ENCODE results near the gene UNC50.

Gene UNC50

DNA sequence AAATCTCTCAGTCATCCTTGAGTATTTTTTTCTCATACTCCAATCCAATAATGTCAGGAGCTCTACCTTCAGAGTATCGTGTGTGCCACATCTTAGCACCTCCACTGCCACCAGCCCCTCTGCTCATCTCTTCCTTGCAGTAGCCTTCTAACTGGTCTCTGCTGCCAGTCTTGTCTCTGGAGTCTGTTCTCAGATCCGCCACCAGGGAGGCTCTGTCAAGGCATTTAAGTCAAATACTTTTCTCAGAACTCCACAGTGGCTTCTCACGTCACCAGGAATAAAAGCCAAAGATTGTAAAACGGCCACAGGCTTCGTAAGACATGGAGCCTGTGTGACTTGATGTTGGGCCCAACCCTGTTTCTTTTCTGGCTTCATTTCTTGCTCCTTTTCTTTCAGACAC, 7.1 kb downstream of the UNC50 start:
- no peak overlapping the region for H3K27ac ChIP-seq
- no peak overlapping the region for H3K4me3 ChIP-seq (ENCODE audit: low read depth, low read length)
- TF ChIP-seq, protein P1, sequence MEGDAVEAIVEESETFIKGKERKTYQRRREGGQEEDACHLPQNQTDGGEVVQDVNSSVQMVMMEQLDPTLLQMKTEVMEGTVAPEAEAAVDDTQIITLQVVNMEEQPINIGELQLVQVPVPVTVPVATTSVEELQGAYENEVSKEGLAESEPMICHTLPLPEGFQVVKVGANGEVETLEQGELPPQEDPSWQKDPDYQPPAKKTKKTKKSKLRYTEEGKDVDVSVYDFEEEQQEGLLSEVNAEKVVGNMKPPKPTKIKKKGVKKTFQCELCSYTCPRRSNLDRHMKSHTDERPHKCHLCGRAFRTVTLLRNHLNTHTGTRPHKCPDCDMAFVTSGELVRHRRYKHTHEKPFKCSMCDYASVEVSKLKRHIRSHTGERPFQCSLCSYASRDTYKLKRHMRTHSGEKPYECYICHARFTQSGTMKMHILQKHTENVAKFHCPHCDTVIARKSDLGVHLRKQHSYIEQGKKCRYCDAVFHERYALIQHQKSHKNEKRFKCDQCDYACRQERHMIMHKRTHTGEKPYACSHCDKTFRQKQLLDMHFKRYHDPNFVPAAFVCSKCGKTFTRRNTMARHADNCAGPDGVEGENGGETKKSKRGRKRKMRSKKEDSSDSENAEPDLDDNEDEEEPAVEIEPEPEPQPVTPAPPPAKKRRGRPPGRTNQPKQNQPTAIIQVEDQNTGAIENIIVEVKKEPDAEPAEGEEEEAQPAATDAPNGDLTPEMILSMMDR (IDR thresholded peaks at IDR 0.05; ENCODE audit: low read depth, low read length): no peak; the same call in 1 of the 2 replicates
- H3K9me3 ChIP-seq (ENCODE audit: severe bottlenecking): no peaks in the 10 kb centered on the region
- DNase-seq: no peak
- H3K27me3 ChIP-seq (ENCODE audit: insufficient read depth, low read depth, severe bottlenecking): no peaks in the 10 kb centered on the region
- peaks cover 60% of the 10 kb centered on the region for H3K36me3 ChIP-seq

DNA sequence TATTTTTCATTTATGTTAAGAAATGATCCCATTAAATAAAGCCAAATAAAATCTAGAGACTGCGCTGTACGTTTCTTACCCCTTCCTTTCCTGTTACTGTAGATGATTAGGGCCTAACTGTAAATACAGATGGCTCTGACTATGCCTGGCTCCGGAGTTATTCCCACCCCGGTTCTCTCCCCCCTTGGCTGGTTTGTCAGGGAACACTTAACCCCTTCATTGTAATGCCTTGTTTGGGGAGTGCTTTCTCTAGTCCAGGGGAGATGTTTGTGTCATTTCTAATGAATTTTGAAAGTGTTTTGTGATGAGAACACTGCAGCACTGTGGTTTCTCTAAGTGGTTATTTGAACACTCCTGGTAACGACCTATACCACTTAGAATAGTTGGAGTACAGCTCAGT, 8.8 kb downstream of the UNC50 start:
- no peaks in the 10 kb centered on the region for H3K27me3 ChIP-seq (ENCODE audit: insufficient read depth, low read depth, severe bottlenecking)
- TF ChIP-seq, protein P1 (IDR thresholded peaks at IDR 0.05; ENCODE audit: low read depth, low read length): no peak
- no peaks in the 10 kb centered on the region for H3K9me3 ChIP-seq (ENCODE audit: severe bottlenecking)
- H3K27ac ChIP-seq: no peak overlapping the region
- H3K4me3 ChIP-seq (ENCODE audit: low read depth, low read length): no peak overlapping the region
- no peak for DNase-seq
- peaks cover 47% of the 10 kb centered on the region for H3K36me3 ChIP-seq

DNA sequence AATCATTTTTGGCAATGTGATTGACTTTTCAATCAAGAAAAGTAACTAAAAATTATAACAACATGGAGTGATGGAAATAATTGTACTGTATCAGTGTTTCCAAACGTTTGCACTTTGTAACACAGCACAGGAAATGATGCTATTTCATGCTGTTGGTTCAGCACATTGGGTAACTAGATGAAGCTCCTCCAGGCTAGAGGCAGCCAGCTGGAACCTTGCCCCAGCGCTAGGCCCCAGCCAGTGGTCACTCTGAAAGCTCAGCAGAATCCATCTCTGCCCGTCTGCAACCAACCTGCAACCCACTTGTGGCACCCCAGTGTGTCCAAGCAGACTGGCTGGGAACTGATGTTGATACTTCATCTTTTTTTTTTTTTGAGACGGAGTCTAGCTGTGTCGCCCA, 15.3 kb downstream of the UNC50 start:
- DNase-seq: no peak
- TF ChIP-seq, protein P1 (IDR thresholded peaks at IDR 0.05; ENCODE audit: low read depth, low read length): no peak
- H3K27ac ChIP-seq: no peak overlapping the region
- no peaks in the 10 kb centered on the region for H3K27me3 ChIP-seq (ENCODE audit: insufficient read depth, low read depth, severe bottlenecking)
- H3K36me3 ChIP-seq: no peaks in the 10 kb centered on the region; the same call in 1 of the 2 replicates
- H3K4me3 ChIP-seq (ENCODE audit: low read depth, low read length): no peak overlapping the region
- no peaks in the 10 kb centered on the region for H3K9me3 ChIP-seq (ENCODE audit: severe bottlenecking)

DNA sequence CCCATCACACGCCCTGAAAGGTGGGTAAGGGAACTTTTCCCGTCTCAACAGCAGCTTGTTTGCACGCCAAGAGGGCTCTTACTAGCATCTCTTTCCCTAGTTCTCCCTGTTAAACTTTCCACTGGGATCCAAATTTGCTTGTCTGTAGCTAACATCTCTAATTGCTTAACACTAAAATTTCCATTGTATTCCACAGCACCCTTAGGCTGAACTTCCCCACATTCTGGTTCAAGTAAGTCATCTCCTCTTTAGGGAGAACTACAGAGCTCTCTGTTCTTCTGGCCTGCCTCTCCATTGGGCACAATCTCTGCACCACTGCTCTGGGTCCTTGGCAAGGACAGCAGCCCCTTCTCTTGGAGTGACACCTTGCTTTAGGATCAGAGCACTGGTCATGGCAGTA, 24.0 kb downstream of the UNC50 start:
- Histone ChIP-seq H3K36me3 (no peaks in the 10 kb centered on the region), H3K9me3 (ENCODE audit: severe bottlenecking) (no peaks in the 10 kb centered on the region), H3K27ac (no peak overlapping the region), H3K4me3 (ENCODE audit: low read depth, low read length) (no peak overlapping the region), H3K27me3 (ENCODE audit: insufficient read depth, low read depth, severe bottlenecking) (no peaks in the 10 kb centered on the region)
- DNase-seq: no peak
- TF ChIP-seq, protein P1 (IDR thresholded peaks at IDR 0.05; ENCODE audit: low read depth, low read length): no peak

DNA sequence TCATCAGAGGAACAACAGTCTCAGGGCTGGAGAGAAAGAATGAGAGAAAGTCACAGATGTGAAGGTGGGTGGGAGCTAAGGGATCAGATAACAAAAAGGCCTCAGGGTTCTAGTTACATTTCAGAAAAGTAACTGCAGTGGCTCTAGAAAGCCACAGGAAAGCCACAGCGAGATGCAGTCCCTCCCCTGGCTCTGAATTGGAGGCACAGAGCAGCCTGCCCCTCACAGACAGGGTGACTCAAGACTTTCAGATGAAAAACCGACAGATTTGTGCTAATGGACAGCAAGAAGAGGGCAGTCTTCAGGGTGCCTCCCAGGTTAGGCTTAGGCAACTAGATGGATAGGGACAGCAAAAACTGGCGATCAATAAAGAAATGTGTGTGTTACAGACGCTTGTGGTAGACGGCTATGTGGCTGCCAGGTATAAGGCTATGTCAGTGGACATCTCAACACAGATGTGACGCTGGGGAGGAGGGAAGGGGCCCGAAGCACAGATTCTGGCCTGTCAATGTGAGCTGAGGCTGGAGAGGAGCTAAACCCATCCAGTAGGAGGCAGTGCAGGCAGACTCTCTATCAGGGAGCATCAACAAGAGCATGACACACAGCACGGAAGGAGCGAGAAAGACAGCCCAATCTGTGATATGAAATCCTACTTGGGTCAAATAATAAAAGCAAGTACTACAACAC, 26.2 kb downstream of the UNC50 start:
- TF ChIP-seq, protein P1 (IDR thresholded peaks at IDR 0.05; ENCODE audit: low read depth, low read length): peak; percentile 68
- peak; percentile 28 for DNase-seq
- H3K27me3 ChIP-seq (ENCODE audit: insufficient read depth, low read depth, severe bottlenecking): no peaks in the 10 kb centered on the region
- H3K36me3 ChIP-seq: no peaks in the 10 kb centered on the region
- H3K4me3 ChIP-seq (ENCODE audit: low read depth, low read length): no peak overlapping the region
- H3K9me3 ChIP-seq (ENCODE audit: severe bottlenecking): no peaks in the 10 kb centered on the region
- H3K27ac ChIP-seq: no peak overlapping the region

Data from WERI-Rb-1 (cell line).